HG02678 (cell line): ENCODE data around the gene SOX30.
A peak's percentile ranks its signal among the peaks of the same experiment; 100 is the strongest.

Source experiments
- ATAC-seq: cut with Tn5 transposase; IDR thresholded peaks from one replicate; pipeline ENCODE4 v1.9.1; 2021; ENCODE audit warnings: mild to moderate bottlenecking, moderate library complexity; ENCODE audit not compliant: unreplicated experiment

SOX30 gene

DNA sequence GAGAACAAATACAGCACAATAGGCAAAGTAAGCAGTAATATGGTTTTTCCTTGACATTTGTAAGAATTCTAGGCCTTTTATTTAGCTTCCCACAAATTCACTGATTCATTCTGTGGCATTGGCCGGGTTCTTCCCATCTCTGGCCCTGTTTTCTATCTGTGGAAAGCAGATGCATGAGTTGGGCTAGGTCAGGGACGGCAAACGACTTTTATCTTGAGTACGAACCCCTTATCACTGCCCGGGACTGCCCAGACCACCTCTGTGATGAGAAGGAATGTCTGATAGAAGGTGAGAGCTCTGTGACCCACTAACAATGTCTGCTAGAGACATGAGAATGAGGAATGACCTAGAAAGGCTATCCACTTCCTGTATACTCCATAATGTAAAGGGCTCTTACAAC lies 41.2 kb downstream of the SOX30 start:
- no peak for ATAC-seq

DNA sequence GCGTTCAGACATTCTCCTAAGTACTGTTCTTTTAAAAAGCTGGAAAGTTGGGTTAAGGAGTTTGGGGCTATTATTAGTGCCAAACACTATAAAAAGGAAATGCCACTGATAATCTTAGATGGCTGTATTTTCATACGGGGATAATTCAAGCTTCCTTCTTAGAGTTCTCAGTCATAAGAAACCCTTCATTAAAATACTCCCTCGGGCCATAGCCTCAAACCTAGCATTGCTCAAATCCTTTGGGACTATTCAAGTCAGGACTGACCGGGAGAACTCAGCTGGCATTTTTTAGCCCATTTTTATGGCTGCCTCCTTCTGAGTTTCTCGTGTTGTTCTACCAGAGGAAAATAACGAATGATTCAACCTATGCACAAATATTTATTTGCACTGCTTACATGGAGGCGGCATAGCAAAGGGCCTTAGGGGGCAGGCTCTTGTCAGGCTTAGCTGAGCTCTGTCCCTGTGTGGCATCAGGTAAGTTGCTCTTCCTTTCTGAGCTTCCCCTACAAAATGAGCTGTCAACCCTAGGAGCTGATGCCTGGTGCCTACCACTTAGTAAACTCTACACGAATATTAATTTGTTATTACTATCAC lies 43.2 kb downstream of the SOX30 start:
- no peak for ATAC-seq

DNA sequence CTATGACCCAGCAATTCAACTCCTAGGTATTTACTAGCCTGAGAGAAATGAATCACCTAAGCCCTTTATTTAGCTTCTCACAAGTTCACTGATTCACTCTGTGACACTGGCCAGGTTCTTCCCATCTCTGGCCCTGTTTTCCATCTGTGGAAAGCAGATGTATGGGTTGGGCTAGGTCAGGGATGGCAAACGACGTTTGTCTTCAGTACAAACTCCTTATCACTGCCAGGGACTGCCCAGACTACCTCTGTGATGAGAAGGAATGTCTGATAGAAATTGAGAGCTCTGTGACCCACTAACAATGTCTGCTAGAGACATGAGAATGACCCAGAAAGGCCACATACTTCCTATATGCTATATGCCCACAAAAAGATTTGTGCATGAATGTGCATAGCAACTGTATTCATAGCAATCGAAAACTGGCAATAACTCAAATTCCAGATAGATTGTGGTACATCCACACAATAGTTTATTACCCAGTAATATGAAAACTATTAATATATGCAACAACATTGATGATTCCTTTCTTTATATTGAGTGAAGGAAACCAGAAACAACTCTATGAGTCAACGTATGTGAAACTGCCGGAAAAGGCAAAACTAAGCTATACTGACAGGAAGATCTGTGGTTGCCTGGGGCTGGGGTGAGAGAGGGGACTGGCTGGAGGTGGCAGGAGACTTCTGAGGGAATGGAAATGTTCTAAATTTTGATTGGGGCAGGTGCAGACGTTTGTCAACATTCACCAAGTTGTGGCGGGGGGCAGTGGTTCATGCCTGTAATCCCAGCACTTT lies 44.7 kb downstream of the SOX30 start:
- peak; percentile 47 for ATAC-seq

DNA sequence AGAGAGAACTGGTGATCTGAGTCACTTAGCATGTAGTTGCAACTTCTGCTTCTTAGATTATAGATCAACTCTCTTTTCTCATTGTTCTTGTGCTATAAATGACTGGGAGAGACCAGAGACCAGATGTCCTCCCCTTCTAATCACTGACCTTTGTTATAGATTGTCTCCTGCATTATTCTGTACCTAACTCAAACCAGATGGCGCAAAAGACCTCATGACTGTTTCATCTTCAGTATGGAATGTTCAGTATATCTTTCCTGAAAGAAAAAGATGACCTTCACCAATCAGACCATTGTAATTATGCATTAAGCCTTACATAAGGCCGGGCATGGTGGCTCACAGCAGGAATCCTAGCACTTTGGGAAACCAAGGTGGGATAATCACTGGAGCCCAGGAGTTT lies 46.2 kb downstream of the SOX30 start:
- no peak for ATAC-seq

DNA sequence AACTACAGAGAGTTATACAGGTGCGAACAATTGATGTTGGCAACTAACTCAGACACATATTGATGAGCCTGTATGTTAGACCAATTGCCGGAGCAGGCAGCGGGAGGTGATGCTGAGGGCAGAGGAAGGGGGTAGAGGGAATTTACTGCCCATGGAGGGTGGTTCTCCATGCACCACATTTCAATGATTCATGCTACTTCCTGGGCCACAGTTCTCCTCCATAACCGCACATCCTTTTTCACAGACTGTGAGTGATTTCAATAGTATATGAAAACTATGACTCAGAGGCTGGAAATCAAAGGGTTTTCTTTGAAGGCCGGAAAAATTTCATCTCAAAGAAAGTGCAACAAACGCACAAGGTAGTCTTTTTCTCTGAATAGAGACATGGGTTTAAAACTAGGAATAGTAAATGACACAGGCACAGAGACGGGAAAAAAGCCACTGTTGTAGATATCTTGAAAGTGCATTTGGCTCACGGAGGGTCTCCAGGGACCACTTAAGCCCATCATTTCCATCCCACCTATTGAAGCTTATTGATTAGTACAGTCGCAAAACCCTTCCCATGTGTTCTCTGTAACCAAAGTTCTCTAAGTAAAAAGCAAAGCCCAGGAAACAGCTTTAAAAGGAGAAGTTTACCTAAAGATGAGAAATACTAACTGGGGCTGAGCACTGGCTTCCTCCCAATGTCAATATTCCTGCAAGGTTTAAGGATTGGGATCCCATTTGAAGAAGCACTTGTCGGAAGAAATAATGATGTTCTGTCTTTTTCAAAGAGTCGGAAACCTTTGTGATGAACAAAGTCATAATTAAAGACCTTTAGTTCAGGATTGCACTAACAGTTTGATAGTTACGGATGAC lies 48.7 kb downstream of the SOX30 start:
- peak; percentile 34 for ATAC-seq

DNA sequence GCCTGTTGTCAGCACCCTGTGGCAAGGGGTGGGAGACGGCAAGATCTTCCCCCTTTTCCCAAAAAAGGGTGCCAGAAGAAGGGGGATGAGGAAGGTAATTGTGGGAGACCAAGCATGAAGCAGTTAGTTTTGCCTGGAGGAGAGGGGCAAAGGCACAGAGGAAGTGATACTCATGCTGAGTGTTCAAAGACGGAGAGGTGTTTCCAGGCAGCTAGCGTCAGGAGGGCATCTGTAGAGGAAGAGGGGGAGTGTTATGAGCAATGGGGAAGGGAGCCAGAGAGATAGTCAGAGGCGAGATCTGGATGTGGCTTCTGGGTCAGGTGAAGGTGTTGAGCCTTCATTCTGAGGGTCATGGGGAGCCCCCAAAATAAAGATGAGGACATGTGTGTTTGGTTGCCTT lies 49.7 kb downstream of the SOX30 start:
- peak; percentile 58 for ATAC-seq

DNA sequence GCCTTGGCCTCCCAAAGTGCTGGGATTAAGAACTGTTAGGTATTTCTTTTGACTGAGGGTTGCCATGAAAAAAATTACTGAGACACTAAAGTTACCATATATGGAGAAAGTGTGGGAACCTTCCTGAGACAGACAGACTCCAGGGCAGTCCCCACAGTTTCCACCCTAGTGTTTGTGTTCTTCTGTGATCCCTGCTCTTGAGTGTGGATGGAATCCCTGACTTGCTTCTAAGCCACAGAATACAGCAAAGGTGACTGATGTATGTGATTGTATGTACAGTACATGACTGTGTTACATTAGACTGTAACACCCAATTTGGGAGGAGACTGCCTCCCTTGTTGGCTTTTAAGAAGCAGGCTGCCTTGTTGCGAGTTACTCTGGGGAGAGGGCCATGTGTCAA lies 52.0 kb downstream of the SOX30 start:
- ATAC-seq = no peak

DNA sequence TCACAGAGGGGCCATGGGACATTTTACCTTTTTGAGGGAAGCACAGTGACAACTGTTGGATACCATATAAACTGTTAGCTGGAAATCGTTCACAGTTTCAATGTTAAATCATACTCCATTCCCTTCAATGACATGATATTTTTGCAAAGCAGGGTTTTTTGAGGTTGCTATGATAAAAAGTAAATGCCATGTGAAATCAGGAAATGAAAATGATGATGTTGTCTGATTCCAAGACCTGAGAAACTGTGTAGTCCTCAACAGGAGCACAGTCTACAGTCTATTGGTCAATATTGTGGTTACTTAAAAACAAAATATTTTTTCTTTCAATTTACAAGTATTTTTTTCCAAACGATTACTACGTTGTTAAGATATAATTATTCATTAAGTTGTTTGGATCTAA lies 52.7 kb downstream of the SOX30 start:
- no peak for ATAC-seq

DNA sequence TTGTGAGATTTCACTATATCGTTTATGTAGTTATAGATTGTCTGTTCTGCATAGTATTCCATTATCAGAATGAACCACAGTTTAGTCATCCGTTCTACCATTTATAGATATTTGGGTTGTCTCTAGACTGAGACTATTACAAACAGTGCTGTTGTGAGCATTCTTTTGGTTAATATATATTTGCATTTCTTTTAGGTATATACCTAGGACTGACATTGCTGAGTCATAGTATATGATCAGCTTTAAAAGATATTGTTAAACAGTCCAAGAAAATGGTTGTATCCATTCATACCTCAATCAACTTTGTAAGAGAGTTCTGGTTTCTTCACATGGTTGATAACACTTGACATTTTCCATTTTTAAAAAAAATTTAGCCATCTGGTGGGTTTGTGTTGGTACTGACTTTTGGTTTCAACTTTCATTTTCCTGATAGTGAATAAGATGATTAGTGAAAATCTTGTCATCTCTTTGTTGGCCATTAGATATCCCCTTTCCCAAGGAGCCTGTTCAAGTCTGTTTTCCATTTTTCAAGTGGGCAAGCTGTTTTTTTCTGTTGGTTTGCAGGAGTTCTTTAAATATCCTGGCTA lies 53.8 kb downstream of the SOX30 start:
- peak; percentile 25 for ATAC-seq

DNA sequence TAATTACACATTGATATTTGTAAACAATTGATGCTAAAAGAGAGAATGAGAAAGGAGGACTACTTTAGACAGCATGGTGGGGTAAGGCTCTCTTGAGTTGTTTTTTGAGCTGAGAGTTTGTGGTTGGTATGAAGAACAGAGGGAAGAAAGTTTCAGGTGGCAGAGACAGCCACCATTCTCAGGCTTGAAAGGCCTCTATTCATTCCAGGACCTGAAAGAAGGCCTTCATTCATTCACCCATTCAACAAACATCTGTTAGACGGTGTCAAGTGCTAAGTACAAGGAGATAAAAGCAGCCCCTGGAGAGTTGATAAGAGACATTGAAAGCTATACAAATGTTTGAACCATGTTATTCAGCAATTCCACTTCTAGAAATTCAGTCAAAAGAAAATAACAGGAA lies 55.0 kb downstream of the SOX30 start:
- no peak for ATAC-seq

DNA sequence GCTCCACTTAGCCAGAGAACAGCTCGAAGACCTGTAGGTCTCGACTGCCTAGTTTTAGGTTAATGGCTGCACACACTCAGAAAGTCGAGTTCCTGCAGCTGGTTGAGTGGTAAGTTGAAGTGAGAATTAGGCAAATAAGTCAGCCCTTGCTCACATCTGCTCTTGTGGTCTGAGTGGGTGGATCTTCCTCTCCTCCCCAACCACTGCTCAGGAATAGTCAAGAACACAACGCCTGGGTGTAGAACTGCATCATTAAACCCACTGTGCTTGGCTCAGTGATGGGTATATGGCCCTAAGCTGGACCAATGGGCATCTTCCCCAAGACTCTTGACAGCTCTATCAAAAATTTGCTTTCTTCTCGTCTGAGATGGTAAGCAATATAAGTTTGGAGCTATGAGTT lies 55.8 kb downstream of the SOX30 start:
- ATAC-seq = peak; percentile 78

DNA sequence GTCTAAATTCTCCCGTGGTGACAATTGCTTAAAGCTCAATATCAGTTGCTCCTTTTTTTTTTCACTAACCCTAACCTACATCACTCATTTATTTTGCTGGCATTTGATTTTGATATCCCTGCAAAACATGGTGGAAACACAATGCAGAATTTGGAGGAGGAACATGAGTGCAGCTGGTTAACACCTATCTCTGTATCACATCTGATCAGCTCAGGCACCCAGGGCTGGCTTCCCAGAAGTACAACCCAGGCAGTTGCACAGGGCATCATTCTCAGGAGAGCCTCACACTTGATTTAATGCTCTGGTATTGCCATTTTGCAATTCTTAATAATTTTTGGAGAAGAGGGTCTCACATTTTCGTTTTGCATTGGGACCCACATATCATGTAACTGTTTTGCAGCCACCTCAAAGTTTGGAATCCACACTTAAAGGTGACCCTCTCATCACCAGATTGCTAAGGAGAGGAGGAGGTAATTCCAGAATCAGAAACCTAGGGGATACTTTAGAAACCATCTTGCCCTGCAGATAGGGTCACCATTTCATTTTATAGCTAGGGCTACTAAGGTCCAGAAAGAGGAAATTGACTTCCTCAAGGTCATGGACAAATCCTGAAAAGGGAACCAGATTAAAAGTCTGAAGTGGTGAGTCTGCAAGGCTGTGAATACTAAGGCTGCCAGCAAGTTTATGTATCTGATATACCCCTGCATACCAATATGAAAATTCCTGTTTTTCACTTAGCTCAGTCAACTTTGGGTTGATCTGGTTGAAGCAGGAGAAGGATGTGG lies 57.4 kb downstream of the SOX30 start:
- ATAC-seq = no peak

DNA sequence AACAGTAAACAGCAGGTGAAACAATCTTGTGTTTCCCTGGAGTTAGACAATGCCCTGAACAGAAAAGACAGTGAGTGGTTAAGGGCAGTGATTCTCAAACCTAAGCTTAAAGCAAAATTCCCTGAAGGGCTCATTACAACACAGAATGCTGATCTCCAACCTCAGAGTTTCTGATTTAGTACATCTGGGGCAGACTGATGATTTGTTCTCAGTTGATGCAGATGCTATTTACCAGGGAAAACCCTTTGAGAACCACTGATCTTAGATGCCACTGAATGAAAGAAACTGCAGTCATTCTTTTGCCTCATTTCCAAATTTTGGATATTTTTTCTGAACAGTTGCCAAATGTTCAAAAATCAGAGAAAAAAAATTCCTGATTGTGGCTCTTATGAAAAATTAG lies 58.0 kb downstream of the SOX30 start:
- no peak for ATAC-seq

DNA sequence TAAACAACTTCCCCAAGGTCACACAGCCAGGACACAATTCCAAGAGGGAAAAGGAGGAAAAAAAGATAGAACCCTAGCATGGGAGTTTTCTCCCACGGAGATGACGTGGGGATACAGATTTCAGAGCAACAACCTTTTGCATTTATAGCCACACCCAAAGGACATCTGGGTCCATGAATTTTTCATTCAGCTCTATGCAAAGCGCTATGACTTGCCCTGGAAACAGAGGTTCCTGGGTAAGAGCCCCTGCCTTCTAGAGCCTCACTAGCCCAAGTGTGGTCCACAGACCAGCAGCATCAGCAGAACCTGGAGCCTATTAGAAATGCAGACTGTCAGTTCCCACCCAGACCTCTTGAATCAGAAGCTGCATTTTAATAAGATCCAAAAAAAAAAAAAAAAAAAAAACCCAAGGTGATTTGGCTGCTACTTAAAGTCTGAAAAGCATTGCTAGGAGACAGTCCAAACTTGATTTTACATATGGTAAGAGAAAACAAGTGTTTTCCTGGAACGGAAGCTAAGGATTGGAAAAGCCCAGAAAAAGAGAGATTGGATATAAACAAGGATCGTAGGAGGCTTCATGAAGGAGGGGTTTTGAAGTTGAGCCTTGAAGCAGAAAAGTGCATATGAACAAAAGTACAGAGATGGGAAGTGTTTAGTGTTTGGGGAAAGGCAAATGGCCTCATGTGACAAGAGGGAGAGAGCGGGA lies 59.0 kb downstream of the SOX30 start:
- no peak for ATAC-seq

DNA sequence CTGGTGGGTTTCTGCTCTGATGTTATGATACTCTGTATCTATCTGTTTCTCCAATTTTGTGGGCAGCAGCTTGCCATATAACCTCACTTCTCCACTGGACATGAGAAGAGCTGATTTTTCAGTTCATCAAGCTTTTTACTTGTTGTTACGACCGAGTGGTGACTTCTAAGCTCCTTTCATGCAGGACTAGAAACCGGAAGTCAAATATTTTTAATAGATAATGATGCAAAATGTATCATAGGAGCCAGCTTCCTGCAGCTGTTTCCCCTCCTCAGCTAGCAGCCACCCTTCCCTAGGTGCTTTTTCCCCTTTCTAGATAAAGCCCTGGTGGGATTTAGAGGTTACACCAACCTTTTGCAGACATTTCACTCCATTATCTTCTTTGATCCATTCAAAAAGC lies 59.6 kb downstream of the SOX30 start:
- no peak for ATAC-seq

DNA sequence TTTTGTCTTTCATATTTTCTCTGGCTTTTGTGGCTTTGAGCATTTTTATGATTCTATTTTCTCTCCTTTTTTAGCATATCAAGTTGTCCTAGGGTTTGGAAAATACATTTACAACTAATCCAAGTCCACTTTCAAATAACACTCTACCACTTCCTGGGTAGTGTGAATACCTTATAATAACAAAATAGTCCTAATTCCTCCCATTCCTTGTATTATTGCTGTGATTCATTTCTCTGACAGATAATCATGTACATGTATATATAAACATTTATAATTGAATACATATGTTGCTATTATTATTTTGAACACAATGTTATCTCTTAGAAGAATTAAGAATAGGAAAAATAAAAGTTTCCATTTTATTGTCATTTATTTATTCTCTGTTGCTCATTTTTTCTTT lies 61.8 kb downstream of the SOX30 start:
- ATAC-seq = no peak

DNA sequence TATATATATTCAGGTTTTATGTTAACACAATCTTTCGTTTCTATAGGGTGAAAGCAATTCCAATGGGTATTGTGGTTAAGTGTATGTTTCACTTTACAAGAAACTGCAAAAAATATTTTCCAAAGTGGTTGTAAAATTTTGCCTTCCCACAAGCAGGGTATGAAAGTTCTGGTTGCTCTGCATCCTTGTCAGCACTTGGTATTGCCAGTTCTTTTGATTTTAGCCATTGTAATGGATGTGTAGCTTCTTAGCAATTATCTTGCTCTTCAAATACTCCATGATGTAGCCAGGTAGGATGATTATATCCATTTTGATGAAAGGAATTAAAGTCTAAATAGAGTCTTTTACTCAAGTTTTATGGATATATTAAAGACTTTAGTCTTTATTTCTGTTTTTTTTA lies 67.6 kb downstream of the SOX30 start:
- no peak for ATAC-seq

DNA sequence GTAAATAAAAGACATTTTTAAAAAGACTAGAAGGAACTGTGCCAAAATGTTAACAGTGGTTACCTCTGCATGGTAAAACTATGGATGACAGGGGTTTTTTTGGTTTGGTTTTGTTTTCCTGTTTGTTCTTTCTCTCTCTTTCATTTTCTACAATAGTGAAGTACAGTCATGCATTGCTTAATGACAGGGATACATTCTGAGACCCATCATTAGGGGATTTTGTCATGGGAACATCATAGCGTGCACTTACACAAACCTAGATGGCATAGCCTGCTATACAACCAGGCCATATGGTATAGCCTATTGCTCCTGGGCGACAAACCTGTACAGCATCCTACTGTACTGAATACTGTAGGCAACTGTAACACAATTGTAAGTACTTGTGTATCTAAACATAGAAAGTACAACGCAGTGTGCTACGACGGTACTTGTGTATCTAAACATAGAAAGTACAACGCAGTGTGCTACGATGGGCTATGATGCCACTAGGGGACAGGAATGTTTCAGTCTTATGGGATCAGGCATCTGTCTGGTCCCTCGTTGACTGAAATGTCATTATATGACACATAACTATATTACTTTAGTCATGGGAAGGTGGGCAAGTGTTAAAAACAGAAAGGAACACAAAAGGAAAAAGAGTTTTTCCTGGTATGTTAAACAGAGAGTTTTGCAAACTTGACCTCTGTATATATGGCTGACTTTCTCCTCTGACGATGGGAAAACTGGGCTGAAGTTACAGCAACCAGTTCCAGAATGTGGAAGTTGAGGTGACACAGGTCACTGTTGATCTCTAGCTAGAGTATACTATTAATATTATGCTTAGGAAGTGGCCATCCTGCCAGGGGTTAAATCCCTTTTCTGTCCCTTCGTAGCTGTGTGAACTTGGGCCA lies 69.3 kb downstream of the SOX30 start:
- no peak for ATAC-seq

DNA sequence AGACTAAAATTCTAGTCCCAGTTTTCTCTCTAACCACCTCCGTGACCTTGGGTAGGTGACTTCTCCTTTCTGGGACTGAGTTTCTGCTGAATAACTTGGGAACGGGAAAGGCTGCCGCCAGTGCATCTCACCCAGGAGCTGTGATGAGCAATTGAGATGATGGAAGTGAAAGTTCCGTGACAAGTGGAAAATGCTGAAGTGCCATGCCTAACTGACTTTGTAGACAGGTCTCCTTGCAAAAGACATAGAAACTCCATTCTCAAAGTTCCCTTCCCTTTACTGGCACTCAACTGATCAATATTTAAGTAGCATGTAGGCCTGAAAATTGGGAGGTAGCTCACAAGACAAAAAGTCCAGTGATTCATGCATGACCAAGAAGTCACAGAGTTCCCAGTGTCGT lies 70.3 kb downstream of the SOX30 start:
- ATAC-seq = no peak
